HL-60 (cell line): Measurements from ENCODE around the gene STIMATE.

Experiments
- DNase-seq, 2 experiments: peaks; one replicate each; pipeline ENCODE4 v3.0.0-alpha.2; 2010 to 2020; ENCODE audit warnings: low read depth in 1 of 2, low spot score in 1 of 2
- H3K27ac ChIP-seq: fragments of 250-450 bp; sonication (Bioruptor Pico); replicated peaks from 2 replicates; pipeline ENCODE4 v1.5.1; 2020; ENCODE audit warnings: mild to moderate bottlenecking, moderate library complexity
- H3K27me3 ChIP-seq: fragments of 250-450 bp; sonication (Bioruptor Pico); 2 replicates; pipeline ENCODE4 v1.5.1; 2021; ENCODE audit warnings: mild to moderate bottlenecking, moderate library complexity; ENCODE audit not compliant: insufficient read depth, poor library complexity, severe bottlenecking
- H3K4me3 ChIP-seq: replicated peaks from 2 replicates; pipeline ENCODE4 v1.5.1; 2011; ENCODE audit warnings: mild to moderate bottlenecking, control low read depth, low read length; ENCODE audit not compliant: insufficient read depth
- GABPA ChIP-seq: IDR thresholded peaks from 2 replicates; pipeline ENCODE4 v1.6.1; 2012; ENCODE audit warnings: low read depth
- POLR2AphosphoS5 ChIP-seq: IDR thresholded peaks from 2 replicates; pipeline ENCODE4 v1.6.1; 2012; ENCODE audit warnings: low read depth
- SPI1 ChIP-seq: IDR thresholded peaks from 2 replicates; pipeline ENCODE4 v1.6.1; 2012; ENCODE audit warnings: low read depth, mild to moderate bottlenecking, borderline replicate concordance
- TF ChIP-seq, protein P1 (sequence below): IDR thresholded peaks from one replicate; pipeline ENCODE4 v1.5.1; 2011; ENCODE audit warnings: low read length, control low read depth, inconsistent platforms; ENCODE audit not compliant: insufficient read depth
- TF ChIP-seq, protein P2 (sequence below): IDR thresholded peaks from 2 replicates; pipeline ENCODE4 v1.6.1; 2012; ENCODE audit warnings: low read depth; ENCODE audit not compliant: insufficient replicate concordance

The STIMATE gene

DNA sequence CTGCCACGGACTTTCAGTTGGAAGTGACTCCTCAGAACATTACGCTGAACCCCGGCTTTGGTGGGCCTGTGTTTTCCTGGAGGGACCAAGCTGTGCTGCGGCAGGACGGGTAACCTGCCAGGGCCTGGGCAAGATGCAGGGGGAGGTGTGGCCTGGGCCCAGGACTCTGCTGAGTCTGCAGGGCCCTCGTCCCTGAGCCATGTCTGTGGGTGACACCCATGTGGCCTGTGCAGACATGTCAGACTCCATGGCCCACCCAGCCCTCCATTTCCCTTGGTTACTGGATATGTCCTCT lies 107.7 kb downstream of the STIMATE start:
- TF ChIP-seq POLR2AphosphoS5 = no peak
- TF ChIP-seq, protein P1, sequence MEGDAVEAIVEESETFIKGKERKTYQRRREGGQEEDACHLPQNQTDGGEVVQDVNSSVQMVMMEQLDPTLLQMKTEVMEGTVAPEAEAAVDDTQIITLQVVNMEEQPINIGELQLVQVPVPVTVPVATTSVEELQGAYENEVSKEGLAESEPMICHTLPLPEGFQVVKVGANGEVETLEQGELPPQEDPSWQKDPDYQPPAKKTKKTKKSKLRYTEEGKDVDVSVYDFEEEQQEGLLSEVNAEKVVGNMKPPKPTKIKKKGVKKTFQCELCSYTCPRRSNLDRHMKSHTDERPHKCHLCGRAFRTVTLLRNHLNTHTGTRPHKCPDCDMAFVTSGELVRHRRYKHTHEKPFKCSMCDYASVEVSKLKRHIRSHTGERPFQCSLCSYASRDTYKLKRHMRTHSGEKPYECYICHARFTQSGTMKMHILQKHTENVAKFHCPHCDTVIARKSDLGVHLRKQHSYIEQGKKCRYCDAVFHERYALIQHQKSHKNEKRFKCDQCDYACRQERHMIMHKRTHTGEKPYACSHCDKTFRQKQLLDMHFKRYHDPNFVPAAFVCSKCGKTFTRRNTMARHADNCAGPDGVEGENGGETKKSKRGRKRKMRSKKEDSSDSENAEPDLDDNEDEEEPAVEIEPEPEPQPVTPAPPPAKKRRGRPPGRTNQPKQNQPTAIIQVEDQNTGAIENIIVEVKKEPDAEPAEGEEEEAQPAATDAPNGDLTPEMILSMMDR = no peak
- TF ChIP-seq, protein P2, sequence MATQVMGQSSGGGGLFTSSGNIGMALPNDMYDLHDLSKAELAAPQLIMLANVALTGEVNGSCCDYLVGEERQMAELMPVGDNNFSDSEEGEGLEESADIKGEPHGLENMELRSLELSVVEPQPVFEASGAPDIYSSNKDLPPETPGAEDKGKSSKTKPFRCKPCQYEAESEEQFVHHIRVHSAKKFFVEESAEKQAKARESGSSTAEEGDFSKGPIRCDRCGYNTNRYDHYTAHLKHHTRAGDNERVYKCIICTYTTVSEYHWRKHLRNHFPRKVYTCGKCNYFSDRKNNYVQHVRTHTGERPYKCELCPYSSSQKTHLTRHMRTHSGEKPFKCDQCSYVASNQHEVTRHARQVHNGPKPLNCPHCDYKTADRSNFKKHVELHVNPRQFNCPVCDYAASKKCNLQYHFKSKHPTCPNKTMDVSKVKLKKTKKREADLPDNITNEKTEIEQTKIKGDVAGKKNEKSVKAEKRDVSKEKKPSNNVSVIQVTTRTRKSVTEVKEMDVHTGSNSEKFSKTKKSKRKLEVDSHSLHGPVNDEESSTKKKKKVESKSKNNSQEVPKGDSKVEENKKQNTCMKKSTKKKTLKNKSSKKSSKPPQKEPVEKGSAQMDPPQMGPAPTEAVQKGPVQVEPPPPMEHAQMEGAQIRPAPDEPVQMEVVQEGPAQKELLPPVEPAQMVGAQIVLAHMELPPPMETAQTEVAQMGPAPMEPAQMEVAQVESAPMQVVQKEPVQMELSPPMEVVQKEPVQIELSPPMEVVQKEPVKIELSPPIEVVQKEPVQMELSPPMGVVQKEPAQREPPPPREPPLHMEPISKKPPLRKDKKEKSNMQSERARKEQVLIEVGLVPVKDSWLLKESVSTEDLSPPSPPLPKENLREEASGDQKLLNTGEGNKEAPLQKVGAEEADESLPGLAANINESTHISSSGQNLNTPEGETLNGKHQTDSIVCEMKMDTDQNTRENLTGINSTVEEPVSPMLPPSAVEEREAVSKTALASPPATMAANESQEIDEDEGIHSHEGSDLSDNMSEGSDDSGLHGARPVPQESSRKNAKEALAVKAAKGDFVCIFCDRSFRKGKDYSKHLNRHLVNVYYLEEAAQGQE = no peak
- no peak for TF ChIP-seq SPI1
- TF ChIP-seq GABPA = no peak
- DNase-seq = no peak
- Histone ChIP-seq H3K27ac (no peak overlapping the region), H3K27me3 (no peaks in the 10 kb centered on the region), H3K4me3 (no peak overlapping the region)

DNA sequence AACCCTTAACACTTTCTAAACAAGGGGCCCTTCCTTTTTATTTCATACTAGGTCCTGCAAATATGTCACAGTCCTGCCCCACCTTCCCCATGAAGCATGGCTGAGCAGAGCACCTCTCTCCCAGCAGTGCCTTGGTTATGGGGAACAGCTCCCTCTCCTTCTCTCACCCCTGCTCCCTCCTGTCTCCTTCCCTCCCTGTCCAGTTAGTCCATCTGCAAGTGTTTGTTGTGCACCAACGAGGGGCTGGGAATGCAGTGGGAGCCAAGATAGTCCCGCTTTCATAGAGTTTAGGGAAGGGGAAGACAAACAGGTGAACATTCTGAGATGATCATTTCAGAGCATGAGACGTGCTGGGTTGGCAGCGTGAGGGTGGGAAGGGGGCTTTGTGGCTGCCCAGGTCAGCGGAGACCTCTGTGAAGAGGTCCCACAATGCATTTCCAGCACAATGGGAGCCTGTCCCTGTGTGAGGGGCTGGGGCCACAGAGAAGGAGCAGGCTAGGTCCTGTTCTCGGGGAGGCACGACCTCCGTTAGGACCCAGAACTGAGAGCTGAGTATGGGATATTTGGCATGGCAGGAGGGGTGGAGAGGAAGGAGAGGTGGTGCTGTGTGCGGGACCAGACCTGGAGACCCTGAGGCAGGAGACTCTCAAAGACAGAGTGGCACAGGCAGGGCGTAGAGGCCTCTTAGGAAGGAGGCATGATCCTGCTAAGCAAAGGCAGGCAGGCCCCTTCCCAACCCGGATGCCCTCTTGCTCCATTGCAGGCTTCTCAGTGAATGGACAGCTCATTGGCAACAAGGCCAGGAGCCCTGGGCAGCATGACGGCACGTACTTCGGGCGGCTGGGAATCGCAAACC lies 108.2 kb downstream of the STIMATE start:
- TF ChIP-seq, protein P2 = no peak
- TF ChIP-seq GABPA = no peak
- TF ChIP-seq POLR2AphosphoS5 = no peak
- TF ChIP-seq, protein P1 = no peak
- no peak for TF ChIP-seq SPI1

DNA sequence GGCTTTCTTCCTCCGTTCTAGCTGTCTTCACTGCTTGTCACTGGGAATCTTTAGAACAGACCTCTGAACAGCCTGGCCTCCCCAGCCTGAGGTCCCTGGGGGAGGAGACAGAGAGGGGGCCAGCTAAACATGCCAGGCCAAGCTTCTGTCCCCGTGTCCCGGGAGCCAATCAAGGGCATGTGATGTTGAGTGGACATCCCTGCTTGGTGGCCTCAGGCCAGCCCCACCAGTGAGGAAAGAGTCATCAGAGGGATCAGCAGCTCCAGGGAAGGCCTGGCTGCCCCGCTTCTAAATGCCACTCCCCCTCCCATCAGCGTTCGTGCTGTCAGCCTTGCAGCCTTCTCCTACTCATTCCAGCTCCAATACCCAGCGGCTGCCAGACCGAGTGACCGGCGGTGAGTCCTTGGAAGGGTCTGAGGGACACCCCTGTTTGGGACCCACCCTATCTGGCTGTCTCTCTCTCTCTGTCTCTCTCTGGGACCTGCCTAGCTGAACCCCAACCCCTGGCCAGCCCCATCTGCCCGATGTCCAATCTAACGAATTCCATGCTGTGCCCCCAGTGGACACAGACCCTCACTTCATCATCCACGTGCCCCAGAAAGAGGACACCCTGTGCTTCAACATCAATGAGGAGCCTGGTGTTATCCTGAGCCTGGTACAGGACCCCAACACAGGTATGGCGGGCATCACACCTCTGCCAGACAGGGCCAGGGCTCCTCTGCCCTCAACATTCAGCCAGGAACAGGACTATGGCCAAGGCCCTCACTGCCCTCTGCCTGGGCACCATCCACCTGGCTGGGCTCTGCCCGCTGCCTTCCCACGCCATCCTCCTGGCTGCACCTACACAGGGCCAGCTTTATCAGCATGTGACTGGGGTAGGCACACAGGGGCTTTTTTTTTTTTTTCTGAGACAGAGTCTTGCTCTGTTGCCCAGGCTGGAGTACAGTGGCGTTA lies 109.4 kb downstream of the STIMATE start:
- no peak for TF ChIP-seq SPI1
- TF ChIP-seq POLR2AphosphoS5 = no peak
- TF ChIP-seq, protein P2 = no peak
- TF ChIP-seq, protein P1 = no peak
- no peak for TF ChIP-seq GABPA
- no peak overlapping the region for H3K4me3 ChIP-seq
- no peaks in the 10 kb centered on the region for H3K27me3 ChIP-seq
- no peak overlapping the region for H3K27ac ChIP-seq
- no peak for DNase-seq

More for the DNA sequence above, 108.2 kb downstream of the STIMATE start:
- Histone ChIP-seq H3K4me3 (no peak overlapping the region), H3K27me3 (no peaks in the 10 kb centered on the region), H3K27ac (no peak overlapping the region)
- no peak for DNase-seq
